ENCODE results near the gene STARD3. TPM values are rescaled to one million over a fixed set of nuclear protein-coding genes. Genes with fewer than 3 reads are reported as not detected.

Gene STARD3
- total RNA-seq, 1 experiment from 2014 or later, result 75.3 TPM

- TF ChIP-seq TCF7 (CRISPR knock-in tag; IDR thresholded peaks at IDR 0.05; ENCODE audit: low read depth), result no peak
- TF ChIP-seq FOXJ3 (CRISPR knock-in tag; IDR thresholded peaks at IDR 0.05; ENCODE audit: borderline replicate concordance), result no peak
- TF ChIP-seq E2F5 (CRISPR knock-in tag; IDR thresholded peaks at IDR 0.05), result no peak
- no peak for TF ChIP-seq NFYB (CRISPR knock-in tag; conservative IDR thresholded peaks at IDR 0.05; ENCODE audit: low read depth)
- TF ChIP-seq SP1 (CRISPR knock-in tag; conservative IDR thresholded peaks at IDR 0.05), result no peak
- no peak for TF ChIP-seq ZNF138 (CRISPR knock-in tag; conservative IDR thresholded peaks at IDR 0.05)
- no peak for TF ChIP-seq ZNF416 (CRISPR knock-in tag; IDR thresholded peaks at IDR 0.05)
- TF ChIP-seq NR1H2 (CRISPR knock-in tag; IDR thresholded peaks at IDR 0.05), result no peak
Observed at GRCh38 chr17:39601758-39602532, 35.0 kb upstream of the STARD3 start (continued).

GRCh38 chr17:39602533-39603303 lies 34.2 kb upstream of the STARD3 start:
- H3K27me3 Mint-ChIP-seq (ENCODE audit: low read depth), result peaks cover 100% of the 10 kb centered on the region
- H3K9me3 Mint-ChIP-seq, result no peaks in the 10 kb centered on the region

More at GRCh38 chr17:39602533-39603303, 34.2 kb upstream of the STARD3 start:
- H3K4me3 Mint-ChIP-seq, result peak overlapping the region; percentile 59; the same call in 1 of the 2 replicates
- H3K27ac Mint-ChIP-seq, result no peak overlapping the region
- TF ChIP-seq CREM (CRISPR knock-in tag; IDR thresholded peaks at IDR 0.05) (no peak), USF2 (CRISPR knock-in tag; IDR thresholded peaks at IDR 0.05) (no peak), CBFB (CRISPR knock-in tag; IDR thresholded peaks at IDR 0.05; ENCODE audit: low read depth) (no peak), TEAD4 (CRISPR knock-in tag; IDR thresholded peaks at IDR 0.05) (no peak), SMAD4 (CRISPR knock-in tag; IDR thresholded peaks at IDR 0.05) (no peak), ZNF425 (CRISPR knock-in tag; conservative IDR thresholded peaks at IDR 0.05) (no peak), E2F5 (CRISPR knock-in tag; IDR thresholded peaks at IDR 0.05) (no peak), NR3C1 (CRISPR knock-in tag; conservative IDR thresholded peaks at IDR 0.05; ENCODE audit: low read depth) (no peak)
- ChIA-PET POLR2A (no interaction called here), CTCF (interaction anchor here (1.3 to 11.0 kb wide), 6 partner anchors 11 to 53 kb away, joined by 3 to 98 read pairs (median 22); no protein-coding TSS in a partner anchor)
- H3K4me1 Mint-ChIP-seq, result peaks cover 60% of the 10 kb centered on the region
- DNase-seq (ENCODE audit: low spot score) (no peak), ATAC-seq (no peak)
- no peaks in the 10 kb centered on the region for H3K36me3 Mint-ChIP-seq
